HT-29 (cell line): Measurements from ENCODE around the gene PIK3C2B. TPM values are rescaled to one million over a fixed set of nuclear protein-coding genes. Genes with fewer than 3 reads are reported as not detected.

Experiments
- DNase-seq: peaks from one replicate; pipeline ENCODE4 v3.0.0-alpha.2; 2015; ENCODE audit warnings: low spot score
- total RNA-seq: library from RNA; depleted of rRNA; stranded (reverse); fragments of >200 nt; shearing (Covaris generic); gene quantifications from 2 replicates; pipeline ENCODE4 v1.2.3, GENCODE V29; 2014

PIK3C2B gene
- total RNA-seq, 1 experiment from 2014 or later, result 55.3 TPM

DNA sequence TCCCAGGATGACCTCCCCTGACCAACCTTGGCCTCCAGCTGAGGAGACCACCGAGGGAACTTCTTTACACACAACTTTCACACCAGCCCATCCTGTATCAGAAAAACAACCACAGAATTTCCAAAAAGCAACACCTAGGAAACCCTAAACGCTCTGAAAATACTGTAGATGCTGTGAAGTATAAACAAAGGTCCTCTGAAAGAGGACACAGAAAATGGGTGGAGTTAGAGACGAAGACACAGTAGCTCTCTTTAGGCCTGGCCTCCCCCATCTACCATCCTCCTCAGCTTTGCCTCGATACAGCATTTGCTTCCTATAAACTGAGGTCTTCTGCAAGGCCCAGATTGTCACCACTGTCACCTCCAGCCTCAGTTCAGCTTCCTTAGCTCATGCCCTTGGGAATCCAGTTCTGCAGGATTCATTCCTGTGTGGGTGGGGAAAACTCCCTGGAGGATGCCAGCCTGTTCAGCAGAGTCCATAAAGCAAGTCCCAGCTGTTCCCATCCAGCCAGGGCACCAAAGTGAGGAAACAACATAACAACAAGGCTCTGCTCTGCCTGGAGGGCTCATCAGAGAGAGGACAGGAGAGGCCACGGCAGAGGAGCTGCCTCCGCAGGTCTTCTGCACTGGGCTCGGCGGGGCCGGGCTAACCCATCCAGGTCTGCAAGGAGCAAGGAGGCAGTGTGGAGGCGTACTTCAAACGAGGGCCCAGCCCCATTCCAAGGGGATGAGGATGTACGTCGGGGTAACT lies 15.0 kb downstream of the PIK3C2B start:
- DNase-seq, result peak; percentile 86

DNA sequence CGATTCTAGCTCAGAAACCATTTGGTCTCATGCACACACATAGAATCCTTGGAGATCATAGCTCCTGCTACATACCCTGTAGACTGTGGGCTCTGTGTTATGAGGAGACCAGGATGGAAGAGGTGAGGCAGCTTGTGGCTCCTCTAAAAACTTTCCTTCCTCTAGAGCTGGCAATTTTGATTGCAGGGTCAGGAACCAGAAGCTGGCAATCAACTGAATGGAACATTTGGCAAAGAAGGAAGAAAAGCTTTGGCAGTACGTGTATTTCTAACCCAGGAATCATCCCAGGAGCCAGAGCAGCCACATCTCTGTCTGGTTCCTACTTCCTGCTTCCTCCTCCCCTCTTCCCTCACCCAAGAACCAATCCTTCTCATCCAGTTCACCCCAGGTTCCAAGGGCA lies 15.7 kb downstream of the PIK3C2B start:
- peak; percentile 5 for DNase-seq

- DNase-seq, result no peak
These were observed 16.3 kb downstream of the PIK3C2B start for GRCh38 chr1:204478172-204478899.

- no peak for DNase-seq
These were observed 17.4 kb downstream of the PIK3C2B start for GRCh38 chr1:204477036-204477740.

DNA sequence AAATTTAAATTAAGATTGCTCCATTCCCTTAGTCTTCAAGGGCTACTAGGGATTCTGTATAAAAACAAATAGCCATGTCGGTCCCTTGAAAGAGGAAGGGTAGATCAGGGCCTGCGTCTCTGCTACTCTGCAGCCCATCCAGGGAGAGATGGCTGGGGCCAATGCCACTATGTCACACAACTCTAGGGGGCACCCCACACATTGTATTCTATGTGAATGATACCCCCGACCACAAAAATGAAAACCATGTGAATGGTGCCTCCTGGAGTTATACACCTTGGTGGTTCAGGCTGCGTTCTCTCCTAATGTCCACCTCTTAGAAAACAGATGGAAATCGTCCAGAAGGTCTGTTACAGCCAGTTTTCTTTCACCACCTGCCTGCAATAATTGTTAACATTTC lies 18.0 kb downstream of the PIK3C2B start:
- DNase-seq, result no peak

DNA sequence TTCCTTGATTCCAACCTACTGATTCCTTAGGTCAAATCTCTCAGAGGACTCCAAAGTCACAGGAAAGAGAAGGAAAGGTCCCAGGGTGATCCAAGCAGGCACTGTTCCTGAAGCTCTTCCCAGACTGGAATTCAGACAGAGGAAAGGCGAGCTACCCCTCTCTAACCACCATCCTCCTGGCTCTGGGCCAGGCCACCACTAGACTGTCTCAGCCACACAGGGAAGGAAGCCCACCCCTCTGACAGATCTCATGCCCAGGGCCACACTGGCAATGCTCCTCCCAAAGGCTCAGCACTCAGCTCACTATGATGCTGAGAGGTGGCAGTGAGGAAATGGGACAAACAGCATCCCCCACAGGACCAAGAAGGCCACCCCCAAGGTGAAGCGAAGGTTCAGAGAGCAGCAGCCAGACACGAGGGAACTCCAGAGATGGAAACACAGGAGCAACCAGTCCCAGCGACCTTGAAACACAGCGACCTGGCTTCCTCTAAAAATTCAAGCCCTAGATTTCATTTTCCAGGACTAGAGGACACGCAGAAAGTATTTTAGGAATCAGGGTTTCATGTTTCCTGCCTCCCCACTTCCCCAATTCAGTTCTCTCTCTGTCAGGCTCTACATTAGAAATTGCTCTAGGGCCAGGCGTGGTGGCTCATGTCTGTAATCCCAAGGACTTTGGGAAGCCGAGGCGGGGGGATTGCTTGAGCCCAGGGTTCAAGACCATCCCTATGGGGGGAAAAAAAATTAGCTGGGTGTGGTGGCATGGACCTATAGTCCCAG lies 18.8 kb downstream of the PIK3C2B start:
- DNase-seq, result no peak

GRCh38 chr1:204473400-204473965 lies 21.1 kb downstream of the PIK3C2B start:
- no peak for DNase-seq

- no peak for DNase-seq
These were observed 21.9 kb downstream of the PIK3C2B start for GRCh38 chr1:204472660-204473059.

- no peak for DNase-seq
These were observed 22.9 kb downstream of the PIK3C2B start for GRCh38 chr1:204471687-204472086.

- DNase-seq, result no peak
These were observed 25.3 kb downstream of the PIK3C2B start for GRCh38 chr1:204469304-204469703.

- DNase-seq, result no peak
These were observed 25.8 kb downstream of the PIK3C2B start for GRCh38 chr1:204468766-204469302.

DNA sequence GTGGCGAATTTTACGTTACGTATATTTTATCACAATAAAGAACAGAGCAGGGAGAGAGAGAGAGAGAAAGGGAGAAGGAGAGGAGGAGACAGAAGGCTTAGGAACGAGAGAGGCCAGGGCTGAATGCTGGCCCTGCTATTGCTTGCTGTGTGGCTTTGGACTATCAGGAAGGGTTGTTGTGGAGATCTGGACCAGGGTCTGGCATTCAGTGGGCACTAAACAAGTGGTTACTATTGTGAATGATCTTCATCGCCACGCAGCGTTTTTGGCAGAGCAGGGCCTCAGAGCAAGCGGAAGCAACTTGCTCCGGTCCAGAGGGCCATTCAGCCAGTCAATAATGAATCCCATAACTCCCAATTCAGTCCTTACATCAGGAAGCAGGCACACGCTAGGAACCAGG lies 26.4 kb downstream of the PIK3C2B start:
- DNase-seq, result no peak

- DNase-seq, result no peak
These were observed 27.9 kb downstream of the PIK3C2B start for GRCh38 chr1:204466416-204467405.

DNA sequence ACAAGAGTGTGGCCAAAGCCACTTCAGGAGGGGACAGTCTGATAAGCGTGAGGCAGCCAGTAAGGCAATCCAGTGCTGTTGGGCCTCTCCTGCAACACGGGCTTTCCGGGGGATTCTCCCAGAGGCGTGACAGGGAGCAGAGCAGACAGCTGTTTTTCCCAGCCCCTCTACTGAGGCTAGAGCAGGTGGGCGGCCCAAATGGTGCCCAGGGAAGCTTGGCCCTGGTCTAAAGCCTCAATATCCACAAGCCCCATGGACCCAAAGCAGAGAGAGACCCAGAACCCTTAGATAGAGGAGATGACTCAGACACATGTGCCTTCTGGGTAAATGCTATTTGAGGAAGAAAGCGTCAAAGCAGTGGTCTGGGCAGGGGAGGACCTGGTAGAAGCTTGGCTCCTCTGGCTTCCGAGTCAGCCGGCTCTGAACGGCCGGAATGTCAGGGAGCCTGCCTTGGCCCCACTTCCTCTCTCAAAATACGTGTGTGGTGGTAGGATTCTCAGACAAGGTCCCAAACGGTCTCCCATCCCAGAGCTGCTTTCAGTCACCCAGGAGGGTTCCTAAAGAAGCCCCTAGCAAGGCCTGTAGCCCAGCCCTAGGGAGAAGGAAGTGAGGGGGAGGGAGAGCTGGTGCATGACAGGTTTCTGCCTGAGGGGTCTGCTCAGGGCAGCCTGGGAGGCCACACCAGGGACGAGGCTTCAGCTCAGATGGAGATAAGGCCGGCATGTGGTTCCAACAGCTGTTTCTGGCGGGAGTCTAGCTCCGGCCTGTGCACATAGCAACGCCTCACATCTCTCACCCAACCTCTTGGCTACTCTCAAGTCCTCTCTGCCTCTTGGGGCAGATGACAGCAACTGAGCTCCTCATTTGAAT lies 28.8 kb downstream of the PIK3C2B start:
- DNase-seq, result no peak

- no peak for DNase-seq
These were observed 29.9 kb downstream of the PIK3C2B start for GRCh38 chr1:204464701-204465100.

DNA sequence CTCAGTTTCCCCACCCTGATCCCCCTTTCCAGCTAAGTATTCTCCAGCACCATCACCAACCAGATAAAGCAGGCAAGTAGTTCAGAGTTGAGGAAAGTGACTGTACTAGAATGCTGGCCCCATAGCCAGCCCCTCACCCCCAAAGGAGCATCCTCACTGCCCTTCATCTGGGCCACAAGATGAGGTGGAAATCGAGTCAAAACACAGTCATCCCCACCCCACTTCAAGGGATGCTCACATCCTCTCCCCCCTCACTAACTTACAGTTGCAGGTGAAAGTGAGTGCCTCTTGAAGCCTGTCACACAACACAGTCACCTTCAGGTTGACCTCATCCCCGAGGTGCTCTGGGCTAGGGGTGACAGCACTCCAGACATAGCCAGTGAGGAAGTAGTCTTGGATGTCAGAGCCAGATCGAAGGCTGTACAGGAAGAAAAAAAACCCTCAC lies 30.4 kb downstream of the PIK3C2B start:
- no peak for DNase-seq

- no peak for DNase-seq
These were observed 31.2 kb downstream of the PIK3C2B start for GRCh38 chr1:204463125-204464060.

- DNase-seq, result no peak
These were observed 32.4 kb downstream of the PIK3C2B start for GRCh38 chr1:204462229-204462561.
